ENCODE measurements around the gene CELF2.

The CELF2 gene

GRCh38 chr10:11303361-11304170, 285.9 kb downstream of the CELF2 start:
- no peak for TF ChIP-seq CTCF (IDR thresholded peaks at IDR 0.05; ENCODE audit: insufficient read depth, low read depth, low read length, missing control alignments)
- no peak for DNase-seq (ENCODE audit: low read depth)
- no peak overlapping the region for H3K4me3 ChIP-seq (ENCODE audit: low read length)

GRCh38 chr10:11304906-11305585, 287.4 kb downstream of the CELF2 start:
- no peak for TF ChIP-seq CTCF (IDR thresholded peaks at IDR 0.05; ENCODE audit: insufficient read depth, low read depth, low read length, missing control alignments)

GRCh38 chr10:11305825-11306593, 288.3 kb downstream of the CELF2 start:
- TF ChIP-seq CTCF (IDR thresholded peaks at IDR 0.05; ENCODE audit: insufficient read depth, low read depth, low read length, missing control alignments): no peak
- no peak overlapping the region for H3K4me3 ChIP-seq (ENCODE audit: low read length)
- DNase-seq (ENCODE audit: low read depth): no peak

More at GRCh38 chr10:11304906-11305585, 287.4 kb downstream of the CELF2 start:
- DNase-seq (ENCODE audit: low read depth): no peak
- H3K4me3 ChIP-seq (ENCODE audit: low read length): no peak overlapping the region

GRCh38 chr10:11307004-11307403, 289.3 kb downstream of the CELF2 start:
- TF ChIP-seq CTCF (IDR thresholded peaks at IDR 0.05; ENCODE audit: insufficient read depth, low read depth, low read length, missing control alignments): no peak
- no peak for DNase-seq (ENCODE audit: low read depth)
- no peak overlapping the region for H3K4me3 ChIP-seq (ENCODE audit: low read length)

GRCh38 chr10:11307937-11308336, 290.3 kb downstream of the CELF2 start:
- no peak overlapping the region for H3K4me3 ChIP-seq (ENCODE audit: low read length)
- no peak for DNase-seq (ENCODE audit: low read depth)
- no peak for TF ChIP-seq CTCF (IDR thresholded peaks at IDR 0.05; ENCODE audit: insufficient read depth, low read depth, low read length, missing control alignments)

GRCh38 chr10:11311027-11311426, 293.4 kb downstream of the CELF2 start:
- no peak overlapping the region for H3K4me3 ChIP-seq (ENCODE audit: low read length)
- no peak for TF ChIP-seq CTCF (IDR thresholded peaks at IDR 0.05; ENCODE audit: insufficient read depth, low read depth, low read length, missing control alignments)
- no peak for DNase-seq (ENCODE audit: low read depth)

All from epithelial cell of esophagus (primary cell).